GM23338 (cell line): ENCODE results near the gene SLC22A16. TPM values are rescaled to one million over a fixed set of nuclear protein-coding genes. Genes with fewer than 3 reads are reported as not detected.

Source experiments
- ATAC-seq: fragments of 200-7000 bp; cut with Tn5 transposase; 3 replicates; pipeline ENCODE4 v1.9.1; 2020
- DNase-seq: peaks from one replicate; pipeline ENCODE4 v3.0.0-alpha.2; 2015; ENCODE audit warnings: low spot score
- H2AFZ ChIP-seq: fragments of 200-600 bp; sonication (generic); 2 replicates; pipeline ENCODE4 v1.8.0; 2016; ENCODE audit warnings: antibody characterized with exemption, mild to moderate bottlenecking, moderate library complexity
- H3F3A ChIP-seq: fragments of 200-600 bp; sonication (generic); replicated peaks from 2 replicates; pipeline ENCODE4 v1.8.0; 2017; ENCODE audit warnings: antibody characterized with exemption, mixed run types, low read depth
- H3K27ac ChIP-seq: fragments of 200-600 bp; sonication (generic); 2 replicates; pipeline ENCODE4 v1.6.1; 2016; ENCODE audit warnings: low read depth
- H3K27me3 ChIP-seq: fragments of 200-600 bp; sonication (generic); 2 replicates; pipeline ENCODE4 v1.8.0; 2016; ENCODE audit warnings: mild to moderate bottlenecking, mixed run types, moderate library complexity; ENCODE audit not compliant: insufficient read depth
- H3K36me3 ChIP-seq: fragments of 200-600 bp; sonication (generic); 2 replicates; pipeline ENCODE4 v1.8.0; 2016; ENCODE audit warnings: mild to moderate bottlenecking; ENCODE audit not compliant: insufficient read depth
- H3K4me1 ChIP-seq: fragments of 200-600 bp; sonication (generic); 2 replicates; pipeline ENCODE4 v1.8.0; 2016; ENCODE audit warnings: mild to moderate bottlenecking, moderate library complexity; ENCODE audit not compliant: insufficient read depth
- H3K4me2 ChIP-seq: fragments of 200-600 bp; sonication (generic); 2 replicates; pipeline ENCODE4 v1.7.1; 2017; ENCODE audit warnings: mixed run types
- H3K4me3 ChIP-seq: fragments of 200-600 bp; sonication (generic); 2 replicates; pipeline ENCODE4 v1.6.1; 2016; ENCODE audit warnings: mixed run types
- H3K79me2 ChIP-seq: fragments of 200-600 bp; sonication (generic); replicated peaks from 2 replicates; pipeline ENCODE4 v1.8.0; 2017; ENCODE audit warnings: mild to moderate bottlenecking; ENCODE audit not compliant: insufficient read depth
- H3K9me2 ChIP-seq: fragments of 200-600 bp; sonication (generic); 2 replicates; pipeline ENCODE4 v1.8.0; 2017; ENCODE audit not compliant: insufficient read depth
- H4K20me1 ChIP-seq: fragments of 200-600 bp; sonication (generic); replicated peaks from 2 replicates; pipeline ENCODE4 v1.8.0; 2017; ENCODE audit warnings: mild to moderate bottlenecking; ENCODE audit not compliant: insufficient read depth
- H3K27ac Mint-ChIP-seq: 2 replicates; pipeline ENCODE4 v1.8.0; 2020; ENCODE audit warnings: inconsistent platforms, mild to moderate bottlenecking, moderate library complexity, mixed read lengths
- H3K27me3 Mint-ChIP-seq: 3 replicates; pipeline ENCODE4 v1.8.0; 2022; ENCODE audit warnings: low read depth, mild to moderate bottlenecking, moderate library complexity, mixed read lengths, inconsistent platforms; ENCODE audit not compliant: insufficient read depth, poor library complexity
- H3K36me3 Mint-ChIP-seq: 3 replicates; pipeline ENCODE4 v1.8.0; 2021; ENCODE audit warnings: low read depth, mild to moderate bottlenecking, inconsistent platforms, moderate library complexity, mixed read lengths
- H3K4me1 Mint-ChIP-seq: 3 replicates; pipeline ENCODE4 v1.8.0; 2020; ENCODE audit warnings: mild to moderate bottlenecking, inconsistent platforms, mixed read lengths
- H3K4me3 Mint-ChIP-seq: 3 replicates; pipeline ENCODE4 v1.8.0; 2021; ENCODE audit warnings: moderate library complexity, mild to moderate bottlenecking, inconsistent platforms, mixed read lengths
- H3K9me3 Mint-ChIP-seq: 3 replicates; pipeline ENCODE4 v1.8.0; 2020; ENCODE audit warnings: moderate library complexity, mild to moderate bottlenecking, inconsistent platforms, mixed read lengths
- JUNB ChIP-seq: IDR thresholded peaks from one replicate; pipeline ENCODE4 v1.6.1; 2016; ENCODE audit warnings: antibody characterized with exemption; ENCODE audit not compliant: unreplicated experiment
- ZNF114 ChIP-seq: fragments of 250-450 bp; sonication (Bioruptor Pico); IDR thresholded peaks from 2 replicates; pipeline ENCODE4 v1.5.0; 2020; ENCODE audit warnings: mild to moderate bottlenecking, moderate library complexity
- ZNF331 ChIP-seq: fragments of 250-450 bp; sonication (Bioruptor Pico); IDR thresholded peaks from 2 replicates; pipeline ENCODE4 v1.5.0; 2020; ENCODE audit warnings: low read depth, mild to moderate bottlenecking, moderate library complexity
- polyA plus RNA-seq: library from polyadenylated mRNA; unstranded; fragments of >200 nt; fragmentation: Nextera tagmentation; extraction: Ambion mirVana; gene quantifications from 2 replicates; pipeline ENCODE4 v1.2.1, GENCODE V29; 2016
- total RNA-seq: library from RNA; depleted of rRNA; stranded (reverse); fragments of >200 nt; shearing (Covaris generic); gene quantifications from 2 replicates; pipeline ENCODE4 v1.2.3, GENCODE V29; 2014
- TF ChIP-seq, protein P1 (sequence below): IDR thresholded peaks from one replicate; pipeline ENCODE4 v1.6.1; 2018; ENCODE audit warnings: antibody characterized with exemption; ENCODE audit not compliant: unreplicated experiment
- TF ChIP-seq, protein P2 (sequence below): IDR thresholded peaks from 2 replicates; pipeline ENCODE4 v1.6.1; 2016; ENCODE audit warnings: antibody characterized with exemption
- TF ChIP-seq, protein P3 (sequence below), 2 experiments: fragments of 200-600 bp in 1 of 2; sonication (generic) in 1 of 2; conservative IDR thresholded peaks; 2 replicates each; pipeline versions ENCODE4 v1.5.1 to v1.6.1; 2016 to 2017; ENCODE audit warnings: antibody characterized with exemption in 2 of 2, low read depth in 2 of 2, mild to moderate bottlenecking in 2 of 2, moderate library complexity in 1 of 2
- TF ChIP-seq, protein P4 (sequence below): fragments of 250-450 bp; sonication (Bioruptor Pico); IDR thresholded peaks from 2 replicates; pipeline ENCODE4 v1.5.0; 2020; ENCODE audit warnings: mild to moderate bottlenecking, moderate library complexity

Gene SLC22A16
- total and polyA plus RNA-seq, 2 experiments from 2014 or later, result 0.37 to 0.42 TPM

DNA sequence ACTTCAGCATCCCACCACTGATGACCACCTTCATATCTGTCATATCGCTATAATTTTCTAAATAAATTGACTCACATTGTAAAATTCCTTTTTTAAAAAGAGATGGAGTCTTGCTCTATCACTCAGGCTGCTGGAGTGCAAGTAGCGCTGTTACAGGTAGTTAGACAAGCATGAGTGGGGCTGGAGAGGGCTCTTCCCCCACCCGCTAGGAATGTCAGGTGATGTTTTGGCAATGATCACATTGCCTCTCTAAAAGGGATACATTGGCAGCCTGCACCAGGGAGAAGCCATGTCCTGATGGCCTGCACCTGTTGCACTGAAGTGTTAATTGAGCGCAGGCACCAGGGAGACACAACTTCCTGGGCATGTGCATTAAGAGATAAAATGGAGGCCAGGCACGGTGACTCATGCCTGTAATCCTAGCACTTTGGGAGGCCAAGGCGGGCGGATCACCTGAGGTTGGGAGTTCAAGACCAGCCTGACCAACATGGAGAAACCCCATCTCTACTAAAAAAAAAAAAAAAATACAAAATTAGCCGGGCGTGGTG, 16.9 kb upstream of the SLC22A16 start (continued):
- TF ChIP-seq, protein P1, sequence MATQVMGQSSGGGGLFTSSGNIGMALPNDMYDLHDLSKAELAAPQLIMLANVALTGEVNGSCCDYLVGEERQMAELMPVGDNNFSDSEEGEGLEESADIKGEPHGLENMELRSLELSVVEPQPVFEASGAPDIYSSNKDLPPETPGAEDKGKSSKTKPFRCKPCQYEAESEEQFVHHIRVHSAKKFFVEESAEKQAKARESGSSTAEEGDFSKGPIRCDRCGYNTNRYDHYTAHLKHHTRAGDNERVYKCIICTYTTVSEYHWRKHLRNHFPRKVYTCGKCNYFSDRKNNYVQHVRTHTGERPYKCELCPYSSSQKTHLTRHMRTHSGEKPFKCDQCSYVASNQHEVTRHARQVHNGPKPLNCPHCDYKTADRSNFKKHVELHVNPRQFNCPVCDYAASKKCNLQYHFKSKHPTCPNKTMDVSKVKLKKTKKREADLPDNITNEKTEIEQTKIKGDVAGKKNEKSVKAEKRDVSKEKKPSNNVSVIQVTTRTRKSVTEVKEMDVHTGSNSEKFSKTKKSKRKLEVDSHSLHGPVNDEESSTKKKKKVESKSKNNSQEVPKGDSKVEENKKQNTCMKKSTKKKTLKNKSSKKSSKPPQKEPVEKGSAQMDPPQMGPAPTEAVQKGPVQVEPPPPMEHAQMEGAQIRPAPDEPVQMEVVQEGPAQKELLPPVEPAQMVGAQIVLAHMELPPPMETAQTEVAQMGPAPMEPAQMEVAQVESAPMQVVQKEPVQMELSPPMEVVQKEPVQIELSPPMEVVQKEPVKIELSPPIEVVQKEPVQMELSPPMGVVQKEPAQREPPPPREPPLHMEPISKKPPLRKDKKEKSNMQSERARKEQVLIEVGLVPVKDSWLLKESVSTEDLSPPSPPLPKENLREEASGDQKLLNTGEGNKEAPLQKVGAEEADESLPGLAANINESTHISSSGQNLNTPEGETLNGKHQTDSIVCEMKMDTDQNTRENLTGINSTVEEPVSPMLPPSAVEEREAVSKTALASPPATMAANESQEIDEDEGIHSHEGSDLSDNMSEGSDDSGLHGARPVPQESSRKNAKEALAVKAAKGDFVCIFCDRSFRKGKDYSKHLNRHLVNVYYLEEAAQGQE, result no peak
- TF ChIP-seq, protein P2, sequence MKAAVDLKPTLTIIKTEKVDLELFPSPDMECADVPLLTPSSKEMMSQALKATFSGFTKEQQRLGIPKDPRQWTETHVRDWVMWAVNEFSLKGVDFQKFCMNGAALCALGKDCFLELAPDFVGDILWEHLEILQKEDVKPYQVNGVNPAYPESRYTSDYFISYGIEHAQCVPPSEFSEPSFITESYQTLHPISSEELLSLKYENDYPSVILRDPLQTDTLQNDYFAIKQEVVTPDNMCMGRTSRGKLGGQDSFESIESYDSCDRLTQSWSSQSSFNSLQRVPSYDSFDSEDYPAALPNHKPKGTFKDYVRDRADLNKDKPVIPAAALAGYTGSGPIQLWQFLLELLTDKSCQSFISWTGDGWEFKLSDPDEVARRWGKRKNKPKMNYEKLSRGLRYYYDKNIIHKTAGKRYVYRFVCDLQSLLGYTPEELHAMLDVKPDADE, result no peak
- TF ChIP-seq ZNF331 (CRISPR knock-in tag) (no peak), JUNB (no peak)

DNA sequence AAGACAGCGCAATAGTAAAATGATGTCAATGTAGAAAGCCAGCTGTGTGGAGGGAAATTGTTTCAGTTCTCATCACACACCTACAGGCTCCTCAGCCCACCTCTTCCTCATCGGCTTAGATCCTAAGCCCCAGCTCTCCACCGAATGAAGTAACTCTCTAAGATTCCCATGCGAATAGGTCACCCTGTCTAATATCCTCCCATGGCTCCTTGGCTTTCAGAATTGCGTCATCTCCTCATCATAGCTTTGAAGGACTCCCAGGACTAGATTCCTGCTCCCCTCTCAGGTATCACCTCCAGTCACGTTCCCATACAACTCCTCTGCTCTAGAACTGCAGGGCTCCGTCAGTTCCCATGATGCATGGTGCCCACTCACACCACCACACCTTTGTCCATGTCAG, 16.2 kb upstream of the SLC22A16 start:
- Mint-ChIP-seq H3K4me3 (no peak overlapping the region), H3K36me3 (peaks cover 3% of the 10 kb centered on the region; the same call in 2 of the 3 replicates), H3K27ac (no peak overlapping the region), H3K27me3 (peaks cover 9% of the 10 kb centered on the region), H3K4me1 (peaks cover 3% of the 10 kb centered on the region; the same call in 1 of the 3 replicates), H3K9me3 (peaks cover 3% of the 10 kb centered on the region)
- no peaks in the 10 kb centered on the region for H4K20me1 ChIP-seq
- no peaks in the 10 kb centered on the region for H3K27me3 ChIP-seq
- no peaks in the 10 kb centered on the region; the same call in 1 of the 2 replicates for H3K9me2 ChIP-seq
- H3K4me1 ChIP-seq, result 0 out of 2 replicates have a peak, but pooled peaks cover 5% of the 10 kb centered on the region
- no peak overlapping the region for H3K4me3 ChIP-seq
- H2AFZ ChIP-seq, result no peak overlapping the region
- DNase-seq (no peak), ATAC-seq (no peak)
- no peaks in the 10 kb centered on the region for H3K36me3 ChIP-seq
- TF ChIP-seq, protein P2, result no peak
- TF ChIP-seq, protein P3, sequence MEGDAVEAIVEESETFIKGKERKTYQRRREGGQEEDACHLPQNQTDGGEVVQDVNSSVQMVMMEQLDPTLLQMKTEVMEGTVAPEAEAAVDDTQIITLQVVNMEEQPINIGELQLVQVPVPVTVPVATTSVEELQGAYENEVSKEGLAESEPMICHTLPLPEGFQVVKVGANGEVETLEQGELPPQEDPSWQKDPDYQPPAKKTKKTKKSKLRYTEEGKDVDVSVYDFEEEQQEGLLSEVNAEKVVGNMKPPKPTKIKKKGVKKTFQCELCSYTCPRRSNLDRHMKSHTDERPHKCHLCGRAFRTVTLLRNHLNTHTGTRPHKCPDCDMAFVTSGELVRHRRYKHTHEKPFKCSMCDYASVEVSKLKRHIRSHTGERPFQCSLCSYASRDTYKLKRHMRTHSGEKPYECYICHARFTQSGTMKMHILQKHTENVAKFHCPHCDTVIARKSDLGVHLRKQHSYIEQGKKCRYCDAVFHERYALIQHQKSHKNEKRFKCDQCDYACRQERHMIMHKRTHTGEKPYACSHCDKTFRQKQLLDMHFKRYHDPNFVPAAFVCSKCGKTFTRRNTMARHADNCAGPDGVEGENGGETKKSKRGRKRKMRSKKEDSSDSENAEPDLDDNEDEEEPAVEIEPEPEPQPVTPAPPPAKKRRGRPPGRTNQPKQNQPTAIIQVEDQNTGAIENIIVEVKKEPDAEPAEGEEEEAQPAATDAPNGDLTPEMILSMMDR (conservative IDR thresholded peaks at IDR 0.05; ENCODE audit: low read depth in 2 of 2), result no peak
- no peak for TF ChIP-seq ZNF114 (CRISPR knock-in tag)
- TF ChIP-seq, protein P4, sequence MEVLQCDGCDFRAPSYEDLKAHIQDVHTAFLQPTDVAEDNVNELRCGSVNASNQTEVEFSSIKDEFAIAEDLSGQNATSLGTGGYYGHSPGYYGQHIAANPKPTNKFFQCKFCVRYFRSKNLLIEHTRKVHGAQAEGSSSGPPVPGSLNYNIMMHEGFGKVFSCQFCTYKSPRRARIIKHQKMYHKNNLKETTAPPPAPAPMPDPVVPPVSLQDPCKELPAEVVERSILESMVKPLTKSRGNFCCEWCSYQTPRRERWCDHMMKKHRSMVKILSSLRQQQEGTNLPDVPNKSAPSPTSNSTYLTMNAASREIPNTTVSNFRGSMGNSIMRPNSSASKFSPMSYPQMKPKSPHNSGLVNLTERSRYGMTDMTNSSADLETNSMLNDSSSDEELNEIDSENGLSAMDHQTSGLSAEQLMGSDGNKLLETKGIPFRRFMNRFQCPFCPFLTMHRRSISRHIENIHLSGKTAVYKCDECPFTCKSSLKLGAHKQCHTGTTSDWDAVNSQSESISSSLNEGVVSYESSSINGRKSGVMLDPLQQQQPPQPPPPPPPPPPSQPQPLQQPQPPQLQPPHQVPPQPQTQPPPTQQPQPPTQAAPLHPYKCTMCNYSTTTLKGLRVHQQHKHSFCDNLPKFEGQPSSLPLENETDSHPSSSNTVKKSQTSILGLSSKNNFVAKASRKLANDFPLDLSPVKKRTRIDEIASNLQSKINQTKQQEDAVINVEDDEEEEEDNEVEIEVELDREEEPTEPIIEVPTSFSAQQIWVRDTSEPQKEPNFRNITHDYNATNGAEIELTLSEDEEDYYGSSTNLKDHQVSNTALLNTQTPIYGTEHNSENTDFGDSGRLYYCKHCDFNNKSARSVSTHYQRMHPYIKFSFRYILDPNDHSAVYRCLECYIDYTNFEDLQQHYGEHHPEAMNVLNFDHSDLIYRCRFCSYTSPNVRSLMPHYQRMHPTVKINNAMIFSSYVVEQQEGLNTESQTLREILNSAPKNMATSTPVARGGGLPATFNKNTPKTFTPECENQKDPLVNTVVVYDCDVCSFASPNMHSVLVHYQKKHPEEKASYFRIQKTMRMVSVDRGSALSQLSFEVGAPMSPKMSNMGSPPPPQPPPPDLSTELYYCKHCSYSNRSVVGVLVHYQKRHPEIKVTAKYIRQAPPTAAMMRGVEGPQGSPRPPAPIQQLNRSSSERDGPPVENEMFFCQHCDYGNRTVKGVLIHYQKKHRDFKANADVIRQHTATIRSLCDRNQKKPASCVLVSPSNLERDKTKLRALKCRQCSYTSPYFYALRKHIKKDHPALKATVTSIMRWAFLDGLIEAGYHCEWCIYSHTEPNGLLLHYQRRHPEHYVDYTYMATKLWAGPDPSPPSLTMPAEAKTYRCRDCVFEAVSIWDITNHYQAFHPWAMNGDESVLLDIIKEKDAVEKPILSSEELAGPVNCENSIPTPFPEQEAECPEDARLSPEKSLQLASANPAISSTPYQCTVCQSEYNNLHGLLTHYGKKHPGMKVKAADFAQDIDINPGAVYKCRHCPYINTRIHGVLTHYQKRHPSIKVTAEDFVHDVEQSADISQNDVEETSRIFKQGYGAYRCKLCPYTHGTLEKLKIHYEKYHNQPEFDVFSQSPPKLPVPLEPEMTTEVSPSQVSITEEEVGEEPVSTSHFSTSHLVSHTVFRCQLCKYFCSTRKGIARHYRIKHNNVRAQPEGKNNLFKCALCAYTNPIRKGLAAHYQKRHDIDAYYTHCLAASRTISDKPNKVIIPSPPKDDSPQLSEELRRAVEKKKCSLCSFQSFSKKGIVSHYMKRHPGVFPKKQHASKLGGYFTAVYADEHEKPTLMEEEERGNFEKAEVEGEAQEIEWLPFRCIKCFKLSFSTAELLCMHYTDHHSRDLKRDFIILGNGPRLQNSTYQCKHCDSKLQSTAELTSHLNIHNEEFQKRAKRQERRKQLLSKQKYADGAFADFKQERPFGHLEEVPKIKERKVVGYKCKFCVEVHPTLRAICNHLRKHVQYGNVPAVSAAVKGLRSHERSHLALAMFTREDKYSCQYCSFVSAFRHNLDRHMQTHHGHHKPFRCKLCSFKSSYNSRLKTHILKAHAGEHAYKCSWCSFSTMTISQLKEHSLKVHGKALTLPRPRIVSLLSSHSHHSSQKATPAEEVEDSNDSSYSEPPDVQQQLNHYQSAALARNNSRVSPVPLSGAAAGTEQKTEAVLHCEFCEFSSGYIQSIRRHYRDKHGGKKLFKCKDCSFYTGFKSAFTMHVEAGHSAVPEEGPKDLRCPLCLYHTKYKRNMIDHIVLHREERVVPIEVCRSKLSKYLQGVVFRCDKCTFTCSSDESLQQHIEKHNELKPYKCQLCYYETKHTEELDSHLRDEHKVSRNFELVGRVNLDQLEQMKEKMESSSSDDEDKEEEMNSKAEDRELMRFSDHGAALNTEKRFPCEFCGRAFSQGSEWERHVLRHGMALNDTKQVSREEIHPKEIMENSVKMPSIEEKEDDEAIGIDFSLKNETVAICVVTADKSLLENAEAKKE, result no peak
- H3K4me2 ChIP-seq, result no peak overlapping the region
- no peaks in the 10 kb centered on the region for H3F3A ChIP-seq
- H3K79me2 ChIP-seq, result no peaks in the 10 kb centered on the region
- H3K27ac ChIP-seq, result no peak overlapping the region
